Subcutaneous adipose tissue (tissue), 4 donors: ENCODE results near the gene ARHGAP6. TPM values are rescaled to one million over a fixed set of nuclear protein-coding genes. Genes with fewer than 3 reads are reported as not detected.

Experiments
- CTCF ChIP-seq: fragments of 450-650 bp; IDR thresholded peaks from one replicate; pipeline ENCODE4 v1.5.1; 2016; ENCODE audit warnings: low read depth, mild to moderate bottlenecking, control low read depth, antibody characterized with exemption, moderate library complexity
- total RNA-seq, 4 donors: library from RNA; depleted of rRNA; stranded (reverse); fragments of >200 nt; gene quantifications; one replicate each; pipeline ENCODE4 v1.1.0, GENCODE V29; 2016

The ARHGAP6 gene
- total RNA-seq, 4 donors from 2014 or later = 20.7 to 40.3 (median 30.7) TPM

- TF ChIP-seq CTCF = no peak
Observed at GRCh38 chrX:11537141-11537540, 128.6 kb downstream of the ARHGAP6 start.

- TF ChIP-seq CTCF = no peak
Observed at GRCh38 chrX:11535156-11535919, 130.4 kb downstream of the ARHGAP6 start.

GRCh38 chrX:11533199-11533651 is 132.5 kb downstream of the ARHGAP6 start:
- no peak for TF ChIP-seq CTCF

GRCh38 chrX:11532291-11533078 is 133.2 kb downstream of the ARHGAP6 start:
- no peak for TF ChIP-seq CTCF

GRCh38 chrX:11531226-11531625 is 134.5 kb downstream of the ARHGAP6 start:
- no peak for TF ChIP-seq CTCF

- no peak for TF ChIP-seq CTCF
Observed at GRCh38 chrX:11530621-11531020, 135.1 kb downstream of the ARHGAP6 start.

GRCh38 chrX:11528623-11529022 is 137.1 kb downstream of the ARHGAP6 start:
- TF ChIP-seq CTCF = no peak
